K562 (cell line): ENCODE data around the gene RPTOR. TPM values are rescaled to one million over a fixed set of nuclear protein-coding genes. Genes with fewer than 3 reads are reported as not detected.

ENCODE experiments used
- E2F6 ChIP-seq, 2 experiments: IDR thresholded peaks; 2 replicates each; pipeline ENCODE4 v1.6.1; 2011; ENCODE audit warnings: borderline replicate concordance in 1 of 2, control low read depth in 1 of 2, low read depth in 1 of 2, low read length in 1 of 2, mild to moderate bottlenecking in 1 of 2, mixed read lengths in 1 of 2, moderate library complexity in 1 of 2; ENCODE audit not compliant: insufficient read depth in 1 of 2, insufficient read length in 1 of 2, poor library complexity in 1 of 2, severe bottlenecking in 1 of 2; ENCODE audit errors: extremely low read depth in 1 of 2
- ETV6 ChIP-seq, 3 experiments: fragments of 150-350 bp in 1 of 3; sonication (generic) in 1 of 3; formaldehyde crosslinking in 1 of 3; IDR thresholded peaks; 2 replicates each; pipeline versions ENCODE4 v1.6.1 to v1.8.0; 2014 to 2022; ENCODE audit warnings: borderline replicate concordance in 2 of 3, low read depth in 2 of 3, antibody characterized with exemption in 1 of 3, low read length in 1 of 3, mild to moderate bottlenecking in 1 of 3, missing genetic modification reagents in 1 of 3
- FOSL1 ChIP-seq: fragments of 200-800 bp; sonication (Bioruptor generic); conservative IDR thresholded peaks from 2 replicates; pipeline ENCODE4 v1.6.1; 2016; ENCODE audit warnings: missing genetic modification characterization, missing compliant biosample characterization
- HMG20B ChIP-seq: fragments of 250-450 bp; sonication (Bioruptor Pico); IDR thresholded peaks from 2 replicates; pipeline ENCODE4 v1.5.0; 2021; ENCODE audit warnings: mild to moderate bottlenecking
- MITF ChIP-seq: IDR thresholded peaks from 2 replicates; pipeline ENCODE4 v1.6.1; 2014; ENCODE audit warnings: antibody characterized with exemption
- SMAD3 ChIP-seq: fragments of 450-650 bp; formaldehyde crosslinking; conservative IDR thresholded peaks from 2 replicates; pipeline ENCODE4 v1.4.0; 2020; ENCODE audit warnings: mild to moderate bottlenecking
- TFE3 ChIP-seq: fragments of 450-650 bp; formaldehyde crosslinking; IDR thresholded peaks from 2 replicates; pipeline ENCODE4 v1.4.0; 2020; ENCODE audit warnings: mild to moderate bottlenecking, mixed read lengths
- TOE1 ChIP-seq, 2 experiments: fragments of 450-650 bp in 1 of 2; sonication (generic) in 1 of 2; formaldehyde crosslinking in 1 of 2; IDR thresholded peaks; 2 replicates each; pipeline versions ENCODE4 v1.7.1 to v1.8.0; 2016 to 2022; ENCODE audit warnings: borderline replicate concordance in 2 of 2, mild to moderate bottlenecking in 2 of 2, antibody characterized with exemption in 1 of 2, inconsistent platforms in 1 of 2, low read depth in 1 of 2, missing genetic modification reagents in 1 of 2, moderate library complexity in 1 of 2
- TSHZ1 ChIP-seq: fragments of 250-450 bp; sonication (Bioruptor Pico); IDR thresholded peaks from 2 replicates; pipeline ENCODE4 v1.4.0; 2020; ENCODE audit warnings: mild to moderate bottlenecking, moderate library complexity
- USF2 ChIP-seq: sonication (generic); formaldehyde crosslinking; IDR thresholded peaks from 2 replicates; pipeline ENCODE4 v1.5.0; 2020; ENCODE audit warnings: missing genetic modification reagents
- ZBTB1 ChIP-seq: sonication (generic); formaldehyde crosslinking; IDR thresholded peaks from 2 replicates; pipeline ENCODE4 v1.8.1; 2023; ENCODE audit warnings: missing genetic modification reagents, low read depth, mild to moderate bottlenecking, borderline replicate concordance
- ZNF431 ChIP-seq: sonication (generic); formaldehyde crosslinking; IDR thresholded peaks from 2 replicates; pipeline ENCODE4 v1.8.0; 2022; ENCODE audit warnings: mild to moderate bottlenecking, missing genetic modification reagents
- polyA plus RNA-seq, 8 experiments: library from polyadenylated mRNA; depleted of rRNA in 4 of 8; stranded (reverse) in 5 of 8; unstranded in 3 of 8; fragments of >200 nt; fragmentation: Nextera tagmentation in 2 of 8; fragmentation: Illumina TruSeq in 1 of 8; extraction: Ambion mirVana in 2 of 8; extraction: Trizol in 1 of 8; gene quantifications; 2 replicates each; pipeline versions ENCODE4 v1.2.1 to v1.2.3, GENCODE V29; 2011 to 2014; ENCODE audit warnings: inconsistent platforms in 1 of 8, missing spikeins in 1 of 8
- total RNA-seq, 7 experiments: library from RNA; depleted of rRNA in 6 of 7; stranded (reverse); fragments of >200 nt in 6 of 7; fragmentation: Illumina TruSeq in 2 of 7; extraction: Trizol in 2 of 7; gene quantifications; 2 replicates each; pipeline versions ENCODE4 v1.2.1 to v1.2.3, GENCODE V29; 2011 to 2021; ENCODE audit warnings: low replicate concordance in 1 of 7

RPTOR gene
- total and polyA plus RNA-seq, 9 of the 15 experiments (the other 6 are each of a cell fraction or from before 2014, with no cell fraction given), result 0.24 to 54.1 (median 10.2) TPM

- TF ChIP-seq USF2 (peak; percentile 75), ZBTB1 (CRISPR knock-in tag) (no peak), FOSL1 (no peak), TOE1 (IDR thresholded peaks at IDR 0.05; ENCODE audit: borderline replicate concordance) (peak; percentile 91), TOE1 (CRISPR knock-in tag; IDR thresholded peaks at IDR 0.05; ENCODE audit: borderline replicate concordance, low read depth) (no peak), MITF (peak; percentile 54; the same call in 1 of the 2 replicates), ZNF431 (CRISPR knock-in tag) (no peak), TFE3 (CRISPR knock-in tag) (peak; percentile 89), E2F6 (IDR thresholded peaks at IDR 0.05; ENCODE audit: borderline replicate concordance in 1 of 2, extremely low read depth in 1 of 2, insufficient read depth in 1 of 2, insufficient read length in 1 of 2, low read depth in 1 of 2, low read length in 1 of 2, poor library complexity in 1 of 2, severe bottlenecking in 1 of 2) (peak in 1 of 2 experiments; percentile 37), SMAD3 (CRISPR knock-in tag) (no peak), TSHZ1 (no peak), ETV6 (IDR thresholded peaks at IDR 0.05; ENCODE audit: borderline replicate concordance in 1 of 2, low read depth in 2 of 2, low read length in 1 of 2) (no peak), ETV6 (CRISPR knock-in tag; IDR thresholded peaks at IDR 0.05; ENCODE audit: borderline replicate concordance) (no peak), HMG20B (CRISPR knock-in tag) (no peak)
Measured at GRCh38 chr17:80984749-80985148, 440.1 kb downstream of the RPTOR start (continued).
